HepG2 (cell line): Measurements from ENCODE around the gene SYNE3. TPM values are rescaled to one million over a fixed set of nuclear protein-coding genes. Genes with fewer than 3 reads are reported as not detected.

Experiments used
- ATAC-seq: fragments of 200-7000 bp; cut with Tn5 transposase; 3 replicates; pipeline ENCODE4 v1.9.1; 2020; ENCODE audit warnings: mild to moderate bottlenecking, moderate library complexity
- BruUV-seq: library from RNA; stranded (reverse); fragments of 400-500 nt; replicated peaks from 2 replicates; lab custom pipeline; 2021; lab: Mats Ljungman, UMichigan
- CTCF ChIA-PET: fragments of 300-600 bp; formaldehyde crosslinking; extraction: SDS; loops from one replicate; lab custom pipeline; 2021; ENCODE audit warnings: low total read pairs, inconsistent platforms, low intra/inter-chr PET ratio; lab: Yijun Ruan, JAX
- POLR2A ChIA-PET: fragments of 350-600 bp; sonication (Branson Sonifier 250); formaldehyde crosslinking; loops from one replicate; lab custom pipeline; 2020; ENCODE audit warnings: antibody characterized with exemption, inconsistent platforms; lab: Yijun Ruan, JAX
- DNase-seq: peaks from one replicate; pipeline ENCODE4 v3.0.0-alpha.2; 2015; ENCODE audit warnings: low spot score
- FAIRE-seq: peaks from 3 replicates; lab custom pipeline; 2011; peaks lifted over from hg19 to GRCh38; lab: Jason Lieb, UNC
- H2AFZ ChIP-seq: one replicate; pipeline ENCODE4 v1.6.1; 2011; ENCODE audit warnings: low read length, inconsistent platforms
- H3K27ac ChIP-seq: fragments of 300-600 bp; 3 replicates; pipeline ENCODE4 v1.8.0; 2011; ENCODE audit warnings: mixed run types, mild to moderate bottlenecking, mixed read lengths, low read length, inconsistent platforms; ENCODE audit not compliant: insufficient read depth; ENCODE audit errors: extremely low read length
- H3K27me3 ChIP-seq, 2 experiments: fragments of 200-600 bp in 1 of 2; 2 replicates in 1 of 2; 3 replicates in 1 of 2; pipeline versions ENCODE4 v1.6.0 to v1.8.0; 2011; ENCODE audit warnings: low read length in 2 of 2, mild to moderate bottlenecking in 2 of 2, moderate library complexity in 2 of 2, inconsistent platforms in 1 of 2; ENCODE audit not compliant: insufficient read depth in 2 of 2, control insufficient read depth in 1 of 2
- H3K36me3 ChIP-seq, 2 experiments: fragments of 200-600 bp in 1 of 2; replicated peaks in 1 of 2; 2 replicates in 1 of 2; 3 replicates in 1 of 2; pipeline versions ENCODE4 v1.5.1 to v1.8.0; 2011; ENCODE audit warnings: low read length in 2 of 2, inconsistent platforms in 1 of 2; ENCODE audit not compliant: insufficient read depth in 2 of 2, control insufficient read depth in 1 of 2
- H3K4me1 ChIP-seq: 2 replicates; pipeline ENCODE4 v1.5.1; 2012; ENCODE audit warnings: low read length, inconsistent platforms; ENCODE audit not compliant: insufficient read depth
- H3K4me2 ChIP-seq: 2 replicates; pipeline ENCODE4 v1.6.0; 2011; ENCODE audit warnings: low read depth, low read length, inconsistent platforms
- H3K4me3 ChIP-seq, 3 experiments: fragments of 200-600 bp in 1 of 3; sonication (generic), shearing (Covaris generic) in 1 of 3; replicated peaks in 1 of 3; 2 replicates each; pipeline ENCODE4 v1.5.1; 2011 to 2016; ENCODE audit warnings: low read length in 3 of 3, inconsistent platforms in 2 of 3, low read depth in 2 of 3, mild to moderate bottlenecking in 2 of 3, control low read depth in 1 of 3, mixed read lengths in 1 of 3; ENCODE audit not compliant: insufficient read depth in 1 of 3
- H3K79me2 ChIP-seq: one replicate; pipeline ENCODE4 v1.6.1; 2011; ENCODE audit warnings: low read length, inconsistent platforms; ENCODE audit not compliant: insufficient read depth
- H3K9ac ChIP-seq: 2 replicates; pipeline ENCODE4 v1.6.0; 2011; ENCODE audit warnings: mild to moderate bottlenecking, low read depth, low read length, inconsistent platforms; ENCODE audit not compliant: insufficient read depth
- H3K9me3 ChIP-seq: 2 replicates; pipeline ENCODE4 v1.5.1; 2012; ENCODE audit warnings: mild to moderate bottlenecking, low read length
- H4K20me1 ChIP-seq: 2 replicates; pipeline ENCODE4 v1.6.0; 2011; ENCODE audit warnings: inconsistent platforms, mild to moderate bottlenecking, low read length, moderate library complexity; ENCODE audit not compliant: insufficient read depth
- CENPX ChIP-seq: sonication (generic); formaldehyde crosslinking; IDR thresholded peaks from 2 replicates; pipeline ENCODE4 v1.9.0; 2021; ENCODE audit warnings: mild to moderate bottlenecking, missing genetic modification reagents, moderate library complexity
- EZH2 ChIP-seq: conservative IDR thresholded peaks from 2 replicates; pipeline ENCODE4 v1.6.1; 2012; ENCODE audit warnings: mild to moderate bottlenecking, low read depth, low read length, moderate library complexity
- FOXJ3 ChIP-seq: sonication (generic); formaldehyde crosslinking; IDR thresholded peaks from 2 replicates; pipeline ENCODE4 v1.4.0; 2020; ENCODE audit warnings: missing genetic modification reagents, mild to moderate bottlenecking, borderline replicate concordance
- JARID2 ChIP-seq: sonication (generic); formaldehyde crosslinking; IDR thresholded peaks from 2 replicates; pipeline ENCODE4 v1.8.1; 2023; ENCODE audit warnings: missing genetic modification reagents, inconsistent platforms; ENCODE audit not compliant: insufficient replicate concordance
- KDM3A ChIP-seq: IDR thresholded peaks from 2 replicates; pipeline ENCODE4 v1.6.1; 2018; ENCODE audit warnings: low read depth, missing compliant biosample characterization
- RAD21 ChIP-seq: fragments of 450-650 bp; formaldehyde crosslinking; IDR thresholded peaks from 2 replicates; pipeline ENCODE4 v1.5.0; 2020; ENCODE audit warnings: mild to moderate bottlenecking
- ZNF777 ChIP-seq: sonication (generic); formaldehyde crosslinking; IDR thresholded peaks from 2 replicates; pipeline ENCODE4 v1.4.0; 2020; ENCODE audit warnings: missing genetic modification reagents
- ZNF782 ChIP-seq: sonication (generic); formaldehyde crosslinking; IDR thresholded peaks from 2 replicates; pipeline ENCODE4 v1.4.0; 2020; ENCODE audit warnings: missing genetic modification reagents, mild to moderate bottlenecking, borderline replicate concordance
- WGBS: methylation state at CpG from one replicate; pipeline ENCODE4 v1.1.6; 2017; ENCODE audit warnings: low lambda C conversion rate; 5-methylcytosine and 5-hydroxymethylcytosine counted together
- in situ Hi-C: cut with HindIII; loops from 2 replicates; pipeline ENCODE4 v1.10.0; 2017; ENCODE audit warnings: low pct_unique_long_range_greater_than_20kb; ENCODE audit not compliant: extremely low pct_ligation_motif_present
- intact Hi-C: fragments of 100-400 bp; cut with micrococcal nuclease; formaldehyde crosslinking; loops from one replicate; pipeline ENCODE4 v1.10.0; 2022; ENCODE audit not compliant: unreplicated experiment
- polyA plus RNA-seq, 8 experiments: library from polyadenylated mRNA; depleted of rRNA in 3 of 8; stranded (reverse) in 7 of 8; unstranded in 1 of 8; fragments of >200 nt; fragmentation: Illumina TruSeq in 4 of 8; extraction: Trizol in 4 of 8; gene quantifications; 2 replicates each; pipeline versions ENCODE4 v1.2.1 to v1.2.3, GENCODE V29; 2011 to 2016; ENCODE audit warnings: low read depth in 4 of 8, missing spikeins in 1 of 8, mixed read lengths in 1 of 8; ENCODE audit not compliant: insufficient read depth in 1 of 8
- total RNA-seq, 5 experiments: library from RNA; depleted of rRNA; stranded (reverse); fragments of >200 nt; fragmentation: Illumina TruSeq; extraction: Trizol; gene quantifications; 2 replicates each; pipeline ENCODE4 v1.2.3, GENCODE V29; 2016; ENCODE audit warnings: low read depth in 1 of 5
- TF ChIP-seq, protein P1 (sequence below): sonication (generic); formaldehyde crosslinking; IDR thresholded peaks from 2 replicates; pipeline ENCODE4 v1.4.0; 2020; ENCODE audit warnings: mild to moderate bottlenecking, missing genetic modification reagents
- TF ChIP-seq, protein P2 (sequence below): sonication (generic); formaldehyde crosslinking; IDR thresholded peaks from 2 replicates; pipeline ENCODE4 v1.4.0; 2020; ENCODE audit warnings: missing genetic modification reagents
- TF ChIP-seq, protein P3 (sequence below): sonication (generic); formaldehyde crosslinking; IDR thresholded peaks from 2 replicates; pipeline ENCODE4 v1.4.0; 2020; ENCODE audit warnings: missing genetic modification reagents
- TF ChIP-seq, protein P4 (sequence below): sonication (generic); formaldehyde crosslinking; IDR thresholded peaks from 2 replicates; pipeline ENCODE4 v1.8.0; 2022; ENCODE audit warnings: mild to moderate bottlenecking, missing genetic modification reagents, moderate library complexity
- TF ChIP-seq, protein P5 (sequence below): sonication (generic); formaldehyde crosslinking; IDR thresholded peaks from 2 replicates; pipeline ENCODE4 v1.4.0; 2020; ENCODE audit warnings: mild to moderate bottlenecking, missing genetic modification reagents
- TF ChIP-seq, protein P6 (sequence below): sonication (generic); formaldehyde crosslinking; IDR thresholded peaks from 2 replicates; pipeline ENCODE4 v1.5.0; 2020; ENCODE audit warnings: mild to moderate bottlenecking, low read depth, missing genetic modification reagents, borderline replicate concordance

The SYNE3 gene
- total and polyA plus RNA-seq, 2 of the 13 experiments (the other 11 are each of a cell fraction or from before 2014, with no cell fraction given), result 7.8 to 8.0 TPM

DNA sequence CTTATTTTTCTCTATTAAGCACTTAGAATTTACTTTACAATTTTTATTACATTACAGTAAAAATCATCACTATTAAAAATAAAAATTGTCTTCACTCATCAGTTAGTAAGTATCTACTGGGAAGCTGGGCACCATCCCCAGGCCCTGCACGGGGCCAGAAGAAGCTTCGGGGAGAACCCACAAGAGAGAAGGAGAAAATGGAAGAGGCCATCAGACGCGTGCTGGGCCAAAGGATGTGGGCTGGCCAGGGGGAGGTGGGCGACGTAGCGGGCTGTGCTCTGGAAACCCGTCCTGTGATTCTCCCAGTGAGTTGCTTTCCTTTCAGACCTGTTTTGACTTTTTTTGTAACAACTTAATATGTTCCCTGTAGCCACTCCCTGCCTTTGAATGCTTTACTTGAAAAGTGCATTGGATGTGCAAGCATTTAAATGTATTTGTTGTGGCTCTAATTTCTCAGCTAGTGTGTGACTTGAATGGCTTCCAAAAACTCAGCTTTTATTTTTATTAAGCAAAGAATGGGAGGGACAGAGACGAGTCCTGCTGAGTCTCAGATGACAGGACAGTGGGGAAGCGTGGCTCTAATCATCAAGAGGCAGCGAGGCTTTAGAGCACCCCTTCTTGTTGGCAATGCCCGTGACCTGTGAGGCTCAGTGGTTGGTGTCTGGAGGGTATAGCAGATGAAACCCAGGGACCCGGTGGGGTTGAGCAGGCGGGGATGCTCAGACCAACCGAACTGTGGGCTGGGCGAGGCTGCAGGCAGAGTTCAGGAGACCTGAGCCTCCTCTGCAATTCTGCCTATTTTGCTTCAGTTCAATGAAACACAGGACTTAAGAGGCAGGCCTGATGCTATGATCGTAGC lies 38.8 kb downstream of the SYNE3 start (continued):
- TF ChIP-seq, protein P1, sequence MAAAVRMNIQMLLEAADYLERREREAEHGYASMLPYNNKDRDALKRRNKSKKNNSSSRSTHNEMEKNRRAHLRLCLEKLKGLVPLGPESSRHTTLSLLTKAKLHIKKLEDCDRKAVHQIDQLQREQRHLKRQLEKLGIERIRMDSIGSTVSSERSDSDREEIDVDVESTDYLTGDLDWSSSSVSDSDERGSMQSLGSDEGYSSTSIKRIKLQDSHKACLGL, result no peak
- TF ChIP-seq ZNF777 (CRISPR knock-in tag) (no peak), KDM3A (CRISPR knock-in tag) (no peak), JARID2 (no peak)
- TF ChIP-seq, protein P2, sequence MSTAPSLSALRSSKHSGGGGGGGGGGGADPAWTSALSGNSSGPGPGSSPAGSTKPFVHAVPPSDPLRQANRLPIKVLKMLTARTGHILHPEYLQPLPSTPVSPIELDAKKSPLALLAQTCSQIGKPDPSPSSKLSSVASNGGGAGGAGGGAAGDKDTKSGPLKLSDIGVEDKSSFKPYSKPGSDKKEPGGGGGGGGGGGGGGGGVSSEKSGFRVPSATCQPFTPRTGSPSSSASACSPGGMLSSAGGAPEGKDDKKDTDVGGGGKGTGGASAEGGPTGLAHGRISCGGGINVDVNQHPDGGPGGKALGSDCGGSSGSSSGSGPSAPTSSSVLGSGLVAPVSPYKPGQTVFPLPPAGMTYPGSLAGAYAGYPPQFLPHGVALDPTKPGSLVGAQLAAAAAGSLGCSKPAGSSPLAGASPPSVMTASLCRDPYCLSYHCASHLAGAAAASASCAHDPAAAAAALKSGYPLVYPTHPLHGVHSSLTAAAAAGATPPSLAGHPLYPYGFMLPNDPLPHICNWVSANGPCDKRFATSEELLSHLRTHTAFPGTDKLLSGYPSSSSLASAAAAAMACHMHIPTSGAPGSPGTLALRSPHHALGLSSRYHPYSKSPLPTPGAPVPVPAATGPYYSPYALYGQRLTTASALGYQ (CRISPR knock-in tag), result no peak

DNA sequence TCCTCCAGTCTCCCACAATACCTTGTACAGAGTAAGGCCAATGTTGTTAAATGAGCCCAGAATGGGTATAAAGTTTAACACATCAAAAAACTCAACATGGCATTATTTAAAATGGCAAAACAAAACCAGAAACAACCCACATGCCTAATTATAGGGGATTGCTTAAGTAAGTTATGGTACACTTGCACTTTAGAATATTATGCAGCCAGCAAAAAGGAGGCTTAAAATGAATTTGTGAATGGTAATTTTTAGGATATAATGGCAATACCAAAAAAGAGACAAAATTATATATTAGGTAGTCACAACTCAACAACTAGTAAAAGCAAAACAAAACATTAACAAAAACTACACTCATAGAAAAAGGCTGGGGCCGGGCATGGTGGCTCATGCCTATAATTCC lies 39.7 kb downstream of the SYNE3 start:
- H3K36me3 ChIP-seq, result peaks cover 6 to 34% of the 10 kb centered on the region in 2 experiments
- H3K9me3 ChIP-seq, result no peaks in the 10 kb centered on the region
- FAIRE-seq (no peak), DNase-seq (no peak), ATAC-seq (no peak)
- no peak overlapping the region for H3K27ac ChIP-seq
- 91% methylated on average over 1 of the region's 1 CpG for WGBS
- ChIA-PET POLR2A (no interaction called here), CTCF (no interaction called here)
- in situ Hi-C loops (no loop called here), intact Hi-C loops (no loop called here)
- no peaks in the 10 kb centered on the region; the same call in 1 of the 2 replicates for H4K20me1 ChIP-seq
- no peak overlapping the region for H3K4me3 ChIP-seq
- BruUV-seq, result no TSS peak
- H3K4me2 ChIP-seq, result no peak overlapping the region
- H3K4me1 ChIP-seq, result no peaks in the 10 kb centered on the region
- H3K9ac ChIP-seq, result no peak overlapping the region
- H3K27me3 ChIP-seq, result no peaks in the 10 kb centered on the region
- no peaks in the 10 kb centered on the region for H3K79me2 ChIP-seq
- no peak overlapping the region for H2AFZ ChIP-seq
- no peak for TF ChIP-seq RAD21
- no peak for TF ChIP-seq CENPX (CRISPR knock-in tag)
- TF ChIP-seq ZNF782 (CRISPR knock-in tag), result no peak
- TF ChIP-seq, protein P3, sequence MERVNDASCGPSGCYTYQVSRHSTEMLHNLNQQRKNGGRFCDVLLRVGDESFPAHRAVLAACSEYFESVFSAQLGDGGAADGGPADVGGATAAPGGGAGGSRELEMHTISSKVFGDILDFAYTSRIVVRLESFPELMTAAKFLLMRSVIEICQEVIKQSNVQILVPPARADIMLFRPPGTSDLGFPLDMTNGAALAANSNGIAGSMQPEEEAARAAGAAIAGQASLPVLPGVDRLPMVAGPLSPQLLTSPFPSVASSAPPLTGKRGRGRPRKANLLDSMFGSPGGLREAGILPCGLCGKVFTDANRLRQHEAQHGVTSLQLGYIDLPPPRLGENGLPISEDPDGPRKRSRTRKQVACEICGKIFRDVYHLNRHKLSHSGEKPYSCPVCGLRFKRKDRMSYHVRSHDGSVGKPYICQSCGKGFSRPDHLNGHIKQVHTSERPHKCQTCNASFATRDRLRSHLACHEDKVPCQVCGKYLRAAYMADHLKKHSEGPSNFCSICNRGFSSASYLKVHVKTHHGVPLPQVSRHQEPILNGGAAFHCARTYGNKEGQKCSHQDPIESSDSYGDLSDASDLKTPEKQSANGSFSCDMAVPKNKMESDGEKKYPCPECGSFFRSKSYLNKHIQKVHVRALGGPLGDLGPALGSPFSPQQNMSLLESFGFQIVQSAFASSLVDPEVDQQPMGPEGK, result no peak
- TF ChIP-seq FOXJ3 (CRISPR knock-in tag), result no peak
- no peak for TF ChIP-seq EZH2
- TF ChIP-seq, protein P4, sequence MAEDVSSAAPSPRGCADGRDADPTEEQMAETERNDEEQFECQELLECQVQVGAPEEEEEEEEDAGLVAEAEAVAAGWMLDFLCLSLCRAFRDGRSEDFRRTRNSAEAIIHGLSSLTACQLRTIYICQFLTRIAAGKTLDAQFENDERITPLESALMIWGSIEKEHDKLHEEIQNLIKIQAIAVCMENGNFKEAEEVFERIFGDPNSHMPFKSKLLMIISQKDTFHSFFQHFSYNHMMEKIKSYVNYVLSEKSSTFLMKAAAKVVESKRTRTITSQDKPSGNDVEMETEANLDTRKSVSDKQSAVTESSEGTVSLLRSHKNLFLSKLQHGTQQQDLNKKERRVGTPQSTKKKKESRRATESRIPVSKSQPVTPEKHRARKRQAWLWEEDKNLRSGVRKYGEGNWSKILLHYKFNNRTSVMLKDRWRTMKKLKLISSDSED, result no peak
- TF ChIP-seq, protein P5, sequence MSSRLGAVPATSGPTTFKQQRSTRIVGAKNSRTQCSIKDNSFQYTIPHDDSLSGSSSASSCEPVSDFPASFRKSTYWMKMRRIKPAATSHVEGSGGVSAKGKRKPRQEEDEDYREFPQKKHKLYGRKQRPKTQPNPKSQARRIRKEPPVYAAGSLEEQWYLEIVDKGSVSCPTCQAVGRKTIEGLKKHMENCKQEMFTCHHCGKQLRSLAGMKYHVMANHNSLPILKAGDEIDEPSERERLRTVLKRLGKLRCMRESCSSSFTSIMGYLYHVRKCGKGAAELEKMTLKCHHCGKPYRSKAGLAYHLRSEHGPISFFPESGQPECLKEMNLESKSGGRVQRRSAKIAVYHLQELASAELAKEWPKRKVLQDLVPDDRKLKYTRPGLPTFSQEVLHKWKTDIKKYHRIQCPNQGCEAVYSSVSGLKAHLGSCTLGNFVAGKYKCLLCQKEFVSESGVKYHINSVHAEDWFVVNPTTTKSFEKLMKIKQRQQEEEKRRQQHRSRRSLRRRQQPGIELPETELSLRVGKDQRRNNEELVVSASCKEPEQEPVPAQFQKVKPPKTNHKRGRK (CRISPR knock-in tag), result no peak
- TF ChIP-seq JARID2, result no peak
- TF ChIP-seq, protein P6, sequence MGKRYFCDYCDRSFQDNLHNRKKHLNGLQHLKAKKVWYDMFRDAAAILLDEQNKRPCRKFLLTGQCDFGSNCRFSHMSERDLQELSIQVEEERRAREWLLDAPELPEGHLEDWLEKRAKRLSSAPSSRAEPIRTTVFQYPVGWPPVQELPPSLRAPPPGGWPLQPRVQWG (CRISPR knock-in tag), result no peak
